HUDEP-2 (cell line): Measurements from ENCODE around the gene ESYT2.
A peak's percentile ranks its signal among the peaks of the same experiment; 100 is the strongest.
"Not testable (repeated sequence)": the region's sequence is repeated elsewhere in the genome, so short reads cannot be mapped to it uniquely, and the experiment has no call there.

Source experiments
- DNase-seq, 76 experiments: peaks; one replicate each; lab custom pipeline; 2025; ENCODE audit not compliant: unreplicated experiment in 76 of 76; lab: John Stamatoyannopoulos, UW

The ESYT2 gene, protein sequence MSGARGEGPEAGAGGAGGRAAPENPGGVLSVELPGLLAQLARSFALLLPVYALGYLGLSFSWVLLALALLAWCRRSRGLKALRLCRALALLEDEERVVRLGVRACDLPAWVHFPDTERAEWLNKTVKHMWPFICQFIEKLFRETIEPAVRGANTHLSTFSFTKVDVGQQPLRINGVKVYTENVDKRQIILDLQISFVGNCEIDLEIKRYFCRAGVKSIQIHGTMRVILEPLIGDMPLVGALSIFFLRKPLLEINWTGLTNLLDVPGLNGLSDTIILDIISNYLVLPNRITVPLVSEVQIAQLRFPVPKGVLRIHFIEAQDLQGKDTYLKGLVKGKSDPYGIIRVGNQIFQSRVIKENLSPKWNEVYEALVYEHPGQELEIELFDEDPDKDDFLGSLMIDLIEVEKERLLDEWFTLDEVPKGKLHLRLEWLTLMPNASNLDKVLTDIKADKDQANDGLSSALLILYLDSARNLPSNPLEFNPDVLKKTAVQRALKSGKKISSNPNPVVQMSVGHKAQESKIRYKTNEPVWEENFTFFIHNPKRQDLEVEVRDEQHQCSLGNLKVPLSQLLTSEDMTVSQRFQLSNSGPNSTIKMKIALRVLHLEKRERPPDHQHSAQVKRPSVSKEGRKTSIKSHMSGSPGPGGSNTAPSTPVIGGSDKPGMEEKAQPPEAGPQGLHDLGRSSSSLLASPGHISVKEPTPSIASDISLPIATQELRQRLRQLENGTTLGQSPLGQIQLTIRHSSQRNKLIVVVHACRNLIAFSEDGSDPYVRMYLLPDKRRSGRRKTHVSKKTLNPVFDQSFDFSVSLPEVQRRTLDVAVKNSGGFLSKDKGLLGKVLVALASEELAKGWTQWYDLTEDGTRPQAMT

GRCh38 chr7:158829342-158830210, at the start of gene ESYT2:
ESYT2 (minus strand) TSS chr7:158829509; CDS start chr7:158829418, 91 bp downstream.
- peak; percentile 43 to 98 (median 95) for DNase-seq

GRCh38 chr7:158878151-158879079, 49.1 kb upstream of the ESYT2 start:
- not testable (repeated sequence) for DNase-seq

DNA sequence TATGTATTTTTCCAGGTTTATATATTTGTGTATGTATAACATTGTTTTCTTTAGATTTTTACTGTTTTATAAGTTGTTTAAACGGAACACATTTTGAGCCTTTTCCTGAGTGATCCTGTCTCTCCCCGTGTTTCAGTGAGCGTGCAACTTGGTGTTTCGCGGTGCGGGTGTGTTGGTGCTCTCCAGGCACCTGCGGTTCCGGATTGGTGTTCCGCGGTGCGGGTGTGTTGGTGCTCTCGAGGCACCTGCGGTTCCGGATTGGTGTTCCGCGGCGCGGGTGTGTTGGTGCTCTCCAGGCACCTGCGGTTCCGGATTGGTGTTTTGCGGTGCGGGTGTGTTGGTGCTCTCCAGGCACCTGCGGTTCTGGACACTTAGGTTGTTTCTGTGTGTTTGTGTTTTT, 47.7 kb upstream of the ESYT2 start:
- DNase-seq: no peak

- DNase-seq: no peak
These were observed 40.6 kb upstream of the ESYT2 start for GRCh38 chr7:158869876-158870275.

DNA sequence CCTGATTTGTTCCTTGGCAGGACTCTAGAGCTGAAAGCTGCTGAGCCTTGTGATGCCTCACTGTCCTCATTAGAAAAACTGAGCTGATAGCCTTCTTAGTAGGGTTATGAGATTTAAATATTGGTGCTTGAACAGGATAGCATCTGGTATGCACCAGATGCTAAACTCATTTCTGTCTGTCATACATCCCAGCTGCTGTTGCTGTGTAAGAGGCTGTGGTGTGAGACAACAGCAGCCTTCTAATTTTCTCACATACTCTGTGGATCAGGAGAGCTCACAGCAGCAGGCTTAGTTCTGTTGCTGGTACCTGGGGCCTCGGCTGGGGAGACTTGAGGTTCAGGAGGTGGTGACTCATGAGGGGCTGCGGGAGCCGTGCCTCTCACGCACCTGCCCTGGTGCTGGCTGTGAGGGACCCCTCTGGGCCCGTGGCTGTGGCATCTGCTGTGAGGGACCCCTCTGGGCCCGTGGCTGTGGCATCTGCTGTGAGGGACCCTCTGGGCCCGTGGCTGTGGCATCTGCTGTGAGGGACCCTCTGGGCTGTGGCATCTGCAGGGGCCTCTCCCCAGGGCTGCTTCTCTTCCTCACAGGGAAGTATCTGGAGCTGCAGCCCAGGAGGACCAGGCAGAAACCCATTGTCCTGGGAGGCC, 39.6 kb upstream of the ESYT2 start:
- no peak for DNase-seq

DNA sequence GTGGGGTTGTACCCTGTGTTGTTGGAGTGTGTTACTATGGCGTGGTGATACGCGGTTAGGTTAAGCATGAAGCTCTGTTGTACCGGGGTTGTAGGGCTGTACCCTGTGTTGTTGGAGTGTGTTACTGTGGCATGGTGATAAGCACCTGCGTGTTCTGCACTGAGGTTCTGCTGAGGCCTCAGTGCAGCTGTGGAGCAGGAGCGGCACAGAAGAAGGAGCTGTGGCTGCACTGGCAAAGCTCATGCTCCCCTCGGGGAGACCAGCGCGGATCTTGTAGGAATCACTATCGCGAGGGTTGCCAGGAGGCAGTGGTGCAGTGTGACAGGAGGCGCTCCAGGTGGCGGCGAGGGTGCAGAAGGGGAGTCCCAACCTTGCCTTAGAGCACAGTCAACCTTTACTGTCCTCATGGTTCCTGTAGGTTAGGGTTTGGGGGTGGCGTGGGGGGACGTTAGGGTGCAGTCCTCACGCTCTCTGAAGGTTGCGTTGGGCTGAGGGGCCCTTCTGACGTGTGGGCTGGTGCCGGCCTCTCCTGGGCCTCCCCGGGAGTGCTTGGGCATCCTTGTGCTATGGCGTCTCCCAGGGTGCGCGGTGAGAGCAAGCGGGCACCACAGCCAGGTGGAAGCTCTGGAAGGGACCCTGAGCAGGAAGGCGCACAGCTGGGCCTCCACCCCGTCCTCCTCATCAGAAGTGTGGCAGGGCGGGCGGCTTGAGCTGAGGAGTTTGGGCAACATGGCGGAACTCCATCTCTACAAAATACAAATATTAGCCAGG, 38.1 kb upstream of the ESYT2 start:
- no peak for DNase-seq

- no peak for DNase-seq
These were observed 36.7 kb upstream of the ESYT2 start for GRCh38 chr7:158865977-158866376.

- no peak for DNase-seq
These were observed 36.2 kb upstream of the ESYT2 start for GRCh38 chr7:158865462-158865922.

- DNase-seq: no peak
These were observed 35.5 kb upstream of the ESYT2 start for GRCh38 chr7:158864833-158865232.

DNA sequence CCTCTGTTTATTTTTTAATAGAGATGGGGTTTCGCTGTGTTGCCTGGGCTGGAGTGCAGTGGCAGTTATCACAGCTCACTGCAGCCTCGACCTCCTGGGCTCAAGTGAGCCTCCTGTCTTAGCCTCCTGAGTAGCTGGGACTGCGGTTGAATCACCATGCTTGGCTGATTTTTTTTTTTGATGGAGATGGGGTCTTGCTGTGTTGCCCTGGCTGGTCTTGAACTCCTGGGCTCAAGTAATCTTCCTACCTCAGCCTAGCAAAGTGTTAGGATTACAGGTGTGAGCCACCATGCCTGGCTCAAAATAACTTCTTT, 35.2 kb upstream of the ESYT2 start:
- no peak for DNase-seq

DNA sequence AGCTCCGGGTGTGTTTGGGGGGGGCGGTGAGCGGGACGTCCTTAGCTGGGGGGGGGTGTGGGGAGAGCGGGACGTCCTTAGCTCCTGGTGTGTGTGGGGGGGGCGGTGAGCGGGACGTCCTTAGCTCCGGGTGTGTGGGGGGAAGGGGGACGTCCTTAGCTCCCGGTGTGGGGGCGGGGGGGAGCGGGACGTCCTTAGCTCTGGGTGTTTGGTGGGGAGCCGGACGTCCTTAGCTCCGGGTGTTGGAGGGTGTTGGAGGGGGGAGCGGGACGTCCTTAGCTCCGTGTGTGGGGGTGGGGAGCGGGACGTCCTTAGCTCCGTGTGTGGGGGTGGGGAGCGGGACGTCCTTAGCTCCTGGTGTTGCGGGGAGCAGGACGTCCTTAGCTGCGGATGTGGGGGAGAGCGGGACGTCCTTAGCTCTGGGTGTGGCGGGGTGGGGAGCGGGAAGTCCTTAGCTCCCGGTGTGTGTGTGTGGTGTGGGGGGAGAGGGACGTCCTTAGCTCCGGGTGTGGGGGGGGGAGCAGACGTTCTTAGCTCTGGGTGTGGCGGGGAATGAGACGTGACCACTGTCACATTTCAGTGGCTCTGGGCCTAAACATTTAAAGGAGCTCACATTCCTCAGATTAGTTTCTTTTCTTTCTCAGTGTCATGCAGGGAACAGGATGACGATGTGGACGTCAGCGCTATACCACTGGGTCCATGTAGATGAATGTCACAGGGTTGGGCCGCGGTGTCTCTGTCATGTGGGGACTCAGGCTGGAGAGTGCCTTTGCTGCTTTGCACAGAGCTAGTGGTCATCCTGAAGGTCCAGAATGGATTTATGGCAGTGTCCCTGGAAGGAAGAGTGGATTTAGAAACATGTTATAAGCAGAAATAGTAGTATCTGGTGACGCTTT, 34.5 kb upstream of the ESYT2 start:
- peak in 62 of 76 experiments; percentile 13 to 85 (median 64) for DNase-seq

DNA sequence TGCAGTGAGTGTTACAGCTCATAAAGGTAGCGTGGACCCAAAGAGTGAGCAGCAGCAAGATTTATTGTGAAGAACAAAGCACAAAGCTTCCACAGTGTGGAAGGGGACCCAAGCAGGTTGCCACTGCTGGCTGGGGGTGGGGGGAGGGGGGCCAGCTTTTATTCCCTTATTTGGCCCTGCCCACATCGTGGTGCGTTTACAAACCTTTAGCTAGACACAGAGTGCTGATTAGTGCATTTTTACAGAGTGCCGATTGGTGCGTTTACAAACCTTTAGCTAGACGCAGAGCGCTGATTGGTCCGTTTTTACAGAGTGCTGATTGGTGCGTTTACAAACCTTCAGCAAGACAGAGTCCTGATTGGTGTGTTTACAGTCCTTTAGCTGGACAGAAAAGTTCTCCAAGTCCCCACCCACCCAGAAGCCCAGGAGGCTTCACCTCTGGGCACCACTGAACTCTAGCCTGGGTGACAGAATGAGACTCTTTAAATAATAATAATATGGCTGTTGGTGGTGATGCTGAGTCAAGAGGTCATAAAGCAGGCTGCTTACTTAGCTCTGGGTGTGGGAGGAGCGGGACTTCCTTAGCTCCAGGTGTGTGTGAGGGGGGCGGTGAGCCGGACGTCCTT, 33.8 kb upstream of the ESYT2 start:
- peak in 21 of 76 experiments; percentile 6 to 53 (median 33) for DNase-seq

DNA sequence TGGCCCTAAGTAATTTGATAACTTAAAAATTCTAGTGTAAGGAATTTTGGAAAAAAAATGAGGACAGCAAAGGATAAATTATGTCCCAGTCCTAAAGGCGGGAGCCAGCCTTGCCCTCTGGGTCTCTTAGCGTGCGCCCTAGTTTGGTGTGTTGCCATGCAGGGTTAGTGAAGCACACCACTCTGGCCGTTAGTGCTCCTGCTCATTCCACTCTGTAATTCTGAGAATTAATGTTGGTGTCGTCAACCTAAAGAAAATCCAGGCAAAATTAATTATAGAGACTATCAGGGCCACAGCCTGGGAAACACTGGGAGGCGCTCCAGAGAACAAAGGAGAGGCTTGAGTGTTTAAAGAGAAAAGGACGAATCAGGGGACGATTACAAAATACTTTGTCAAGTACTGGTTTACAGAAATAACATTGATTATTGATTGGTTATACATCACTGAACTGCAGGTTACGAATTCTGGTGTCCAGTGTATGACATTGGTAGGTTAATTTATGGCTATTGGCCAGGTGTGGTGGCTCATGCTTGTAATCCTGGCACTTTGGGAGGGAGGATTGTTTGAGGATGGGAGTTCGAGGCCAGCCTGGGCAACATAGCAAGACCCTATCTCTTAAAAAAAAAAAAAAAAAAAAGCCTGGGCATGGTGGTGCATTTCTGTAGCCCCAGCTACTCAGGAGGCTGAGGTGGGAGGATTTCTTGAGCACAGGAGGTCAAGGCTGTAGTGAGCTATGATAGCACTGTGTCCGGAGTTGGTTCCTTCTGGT, 32.8 kb upstream of the ESYT2 start:
- DNase-seq: no peak

- peak in 29 of 76 experiments; percentile 5 to 59 (median 23) for DNase-seq
These were observed 31.9 kb upstream of the ESYT2 start for GRCh38 chr7:158861004-158861787.

DNA sequence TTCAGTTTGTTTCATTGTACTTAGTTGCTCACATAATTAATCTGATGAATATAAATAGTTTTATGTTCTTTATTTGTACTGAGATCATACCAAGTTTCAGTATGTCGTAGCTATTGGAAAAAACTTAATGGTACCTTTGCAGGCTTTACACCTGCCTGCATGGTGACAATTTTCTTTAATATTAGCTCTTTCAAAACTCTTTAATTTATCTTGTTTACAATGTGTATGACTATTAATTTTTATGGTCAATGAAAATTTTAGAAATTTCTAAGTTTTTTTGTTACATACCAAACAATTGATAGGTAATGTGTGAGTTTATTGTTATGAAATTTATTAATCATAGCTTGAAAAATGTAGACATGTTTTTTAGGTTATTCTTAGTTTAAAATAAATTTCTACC, 31.1 kb upstream of the ESYT2 start:
- no peak for DNase-seq
